AG10803 (cell line): Measurements from ENCODE around the gene PAK1.

Experiments used
- DNase-seq: peaks from one replicate; pipeline ENCODE4 v3.0.0; 2010; ENCODE audit warnings: low read depth
- H3K4me3 ChIP-seq: 2 replicates; pipeline ENCODE4 v1.5.1; 2011; ENCODE audit warnings: mild to moderate bottlenecking, low read length, control low read depth
- TF ChIP-seq, protein P1 (sequence below): conservative IDR thresholded peaks from 2 replicates; pipeline ENCODE4 v1.5.1; 2011; ENCODE audit warnings: mild to moderate bottlenecking, low read length, control low read depth, inconsistent platforms

The PAK1 gene

DNA sequence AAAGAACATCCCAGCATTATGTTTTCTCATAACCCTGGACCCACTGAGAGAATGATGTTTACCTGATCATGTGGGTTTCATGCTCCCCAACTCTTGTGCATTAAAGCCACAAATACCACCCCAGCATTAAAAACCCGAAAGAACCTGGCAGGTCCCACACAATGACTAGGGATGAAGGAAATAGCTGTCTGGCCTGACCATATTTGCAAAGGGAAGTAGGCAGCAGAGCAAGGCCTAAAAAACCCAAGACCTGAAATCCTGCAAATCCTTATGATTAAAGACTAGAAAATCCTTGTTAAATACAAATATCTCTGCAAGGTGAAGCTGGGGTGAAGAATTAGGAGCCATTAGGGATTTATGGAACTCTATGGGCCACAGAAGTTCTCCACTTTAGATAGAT is 23.7 kb downstream of the PAK1 start:
- no peak for DNase-seq
- TF ChIP-seq, protein P1, sequence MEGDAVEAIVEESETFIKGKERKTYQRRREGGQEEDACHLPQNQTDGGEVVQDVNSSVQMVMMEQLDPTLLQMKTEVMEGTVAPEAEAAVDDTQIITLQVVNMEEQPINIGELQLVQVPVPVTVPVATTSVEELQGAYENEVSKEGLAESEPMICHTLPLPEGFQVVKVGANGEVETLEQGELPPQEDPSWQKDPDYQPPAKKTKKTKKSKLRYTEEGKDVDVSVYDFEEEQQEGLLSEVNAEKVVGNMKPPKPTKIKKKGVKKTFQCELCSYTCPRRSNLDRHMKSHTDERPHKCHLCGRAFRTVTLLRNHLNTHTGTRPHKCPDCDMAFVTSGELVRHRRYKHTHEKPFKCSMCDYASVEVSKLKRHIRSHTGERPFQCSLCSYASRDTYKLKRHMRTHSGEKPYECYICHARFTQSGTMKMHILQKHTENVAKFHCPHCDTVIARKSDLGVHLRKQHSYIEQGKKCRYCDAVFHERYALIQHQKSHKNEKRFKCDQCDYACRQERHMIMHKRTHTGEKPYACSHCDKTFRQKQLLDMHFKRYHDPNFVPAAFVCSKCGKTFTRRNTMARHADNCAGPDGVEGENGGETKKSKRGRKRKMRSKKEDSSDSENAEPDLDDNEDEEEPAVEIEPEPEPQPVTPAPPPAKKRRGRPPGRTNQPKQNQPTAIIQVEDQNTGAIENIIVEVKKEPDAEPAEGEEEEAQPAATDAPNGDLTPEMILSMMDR, result no peak
- H3K4me3 ChIP-seq, result no peak overlapping the region

DNA sequence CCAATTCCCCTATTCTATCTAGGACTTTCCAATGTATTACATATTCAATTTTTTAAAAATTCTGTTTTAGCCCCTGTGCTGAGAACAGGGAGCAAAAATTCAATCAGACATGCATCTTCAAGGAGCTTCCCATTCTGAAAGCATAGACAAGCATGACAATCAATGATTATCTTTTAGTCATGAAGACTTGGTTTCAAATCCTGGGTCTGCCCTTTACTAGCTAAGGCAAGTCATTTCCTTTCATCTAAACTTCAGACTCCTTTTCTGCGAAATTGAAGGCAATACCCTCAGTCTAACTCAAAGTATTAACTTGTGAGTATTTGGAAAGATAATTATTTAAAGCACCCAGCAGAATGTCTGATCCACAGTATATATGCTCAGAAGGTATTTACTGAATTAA is 24.1 kb downstream of the PAK1 start:
- H3K4me3 ChIP-seq, result no peak overlapping the region
- TF ChIP-seq, protein P1, result no peak
- DNase-seq, result no peak

DNA sequence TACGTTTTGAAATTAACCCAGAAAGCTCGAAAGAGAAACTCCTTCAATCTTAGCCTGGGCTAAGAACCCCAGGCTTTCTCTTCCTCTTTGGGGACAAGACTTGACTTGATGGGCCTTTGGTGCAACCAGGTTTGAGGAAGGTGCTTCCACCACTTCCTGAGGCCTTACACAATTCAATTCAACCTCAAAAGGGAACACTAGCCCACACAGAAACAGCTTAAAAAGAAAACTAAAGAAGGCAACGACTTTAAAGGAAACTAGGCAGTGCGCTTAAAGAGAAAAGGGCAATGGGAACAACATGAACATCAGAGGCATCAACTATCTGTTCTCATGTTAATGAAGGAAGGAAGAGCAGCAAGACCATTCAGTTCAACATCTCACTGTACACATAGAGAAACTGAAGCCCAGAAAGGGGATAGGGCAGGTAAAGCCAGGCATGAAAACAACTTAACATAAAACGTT is 24.8 kb downstream of the PAK1 start:
- DNase-seq, result no peak
- TF ChIP-seq, protein P1, result no peak
- no peak overlapping the region for H3K4me3 ChIP-seq

DNA sequence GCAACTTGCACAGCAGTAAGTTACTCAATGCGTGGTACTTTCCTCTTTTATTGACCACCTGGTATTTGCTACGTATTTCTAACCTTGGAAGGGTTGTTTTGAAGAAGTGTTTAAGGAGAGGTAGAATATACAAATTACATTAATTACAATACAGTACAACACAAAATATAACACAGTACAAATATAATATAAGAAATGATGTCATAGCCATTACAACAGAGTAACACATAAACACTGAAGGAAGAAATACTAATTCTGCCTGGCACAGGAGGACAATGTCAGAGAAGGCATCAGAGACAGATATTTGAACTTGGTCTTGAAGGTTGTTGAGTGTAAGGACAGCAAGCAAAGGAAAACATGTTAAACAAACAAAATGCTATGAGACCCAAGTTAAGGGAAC is 25.6 kb downstream of the PAK1 start:
- DNase-seq, result no peak
- TF ChIP-seq, protein P1, result no peak
- H3K4me3 ChIP-seq, result no peak overlapping the region

DNA sequence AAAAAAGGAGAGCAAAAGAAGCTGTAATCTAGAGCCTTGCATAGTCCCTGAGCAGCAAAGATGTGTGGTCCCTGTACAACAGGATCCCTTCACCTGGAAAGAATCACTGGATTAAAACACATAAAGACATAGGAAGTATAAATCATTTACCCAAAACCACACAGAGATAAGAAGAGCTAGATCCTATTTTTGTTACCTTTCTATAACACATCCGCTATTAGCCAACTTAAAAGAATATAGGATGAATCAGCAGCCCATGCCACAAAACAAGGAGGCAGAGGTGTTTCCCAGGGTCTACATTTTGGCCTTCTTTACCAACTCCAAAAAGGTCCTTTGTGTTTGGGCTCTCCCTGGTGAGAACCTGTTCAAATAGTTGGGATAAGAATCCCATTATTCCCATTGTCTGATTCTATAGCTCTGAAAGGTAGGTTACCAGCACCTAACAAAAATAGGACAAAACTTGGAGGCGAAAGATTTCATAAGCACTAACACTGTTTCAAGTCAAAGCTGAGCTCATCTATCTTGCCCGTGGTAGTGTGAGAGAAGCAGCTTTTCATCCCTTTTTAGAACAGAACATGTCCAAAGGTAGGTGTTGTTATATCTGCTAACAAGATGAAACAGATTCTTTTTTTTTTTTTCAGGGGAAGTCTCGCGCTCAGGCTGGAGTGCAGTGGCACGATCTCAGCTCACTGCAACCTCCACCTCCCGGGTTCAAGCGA is 26.8 kb downstream of the PAK1 start:
- TF ChIP-seq, protein P1, result no peak
- DNase-seq, result no peak
- H3K4me3 ChIP-seq, result no peak overlapping the region

DNA sequence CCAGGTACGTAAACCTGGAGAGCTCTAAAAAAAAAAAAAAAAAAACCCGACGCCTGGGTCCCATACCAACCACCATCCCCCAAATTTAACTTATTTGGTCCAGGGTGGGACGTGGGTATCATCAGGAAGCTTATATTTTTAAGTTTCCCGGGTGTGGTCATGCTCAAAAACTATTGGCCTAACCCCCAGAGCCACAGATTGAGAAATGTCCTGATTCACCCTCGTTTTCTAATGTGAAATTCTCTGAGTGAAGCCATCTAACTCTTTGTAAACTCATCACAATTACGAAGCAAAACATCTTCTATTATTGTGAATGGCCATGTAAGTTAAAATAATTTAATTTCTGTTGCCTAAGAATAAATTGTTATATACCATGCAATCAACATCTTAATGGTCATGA is 29.6 kb downstream of the PAK1 start:
- DNase-seq, result no peak

More for the DNA sequence above, 29.6 kb downstream of the PAK1 start:
- TF ChIP-seq, protein P1, result no peak
- H3K4me3 ChIP-seq, result no peak overlapping the region
